Adrenal gland (tissue), 19 donors: ENCODE results near the gene TOGARAM2. TPM values are rescaled to one million over a fixed set of nuclear protein-coding genes. Genes with fewer than 3 reads are reported as not detected.

ENCODE experiments used
- DNase-seq, 7 donors: peaks; one replicate each; pipeline ENCODE4 v3.0.0-alpha.2; 2019 to 2020
- H3K27ac ChIP-seq, 5 donors: fragments of 200-600 bp; sonication (generic) in 4 of 5; 1 replicate in 3 of 5; 2 replicates in 2 of 5; pipeline versions ENCODE4 v1.5.1 to v1.8.0; 2016 to 2020; ENCODE audit warnings: mild to moderate bottlenecking in 1 of 5
- H3K27me3 ChIP-seq: fragments of 200-600 bp; 2 replicates; pipeline ENCODE4 v1.8.0; 2021
- H3K36me3 ChIP-seq, 2 donors: fragments of 200-600 bp; replicated peaks in 1 of 2; 1 replicate in 1 of 2; 2 replicates in 1 of 2; pipeline versions ENCODE4 v1.5.1 to v1.8.0; 2018 to 2022
- H3K4me1 ChIP-seq, 2 donors: fragments of 200-600 bp; replicated peaks in 1 of 2; 1 replicate in 1 of 2; 2 replicates in 1 of 2; pipeline versions ENCODE4 v1.5.1 to v1.8.0; 2018 to 2021
- H3K4me3 ChIP-seq, 4 donors: fragments of 200-600 bp; sonication (generic) in 3 of 4; one replicate each; pipeline ENCODE4 v1.5.1; 2016 to 2018
- H3K9me3 ChIP-seq, 3 donors: fragments of 200-600 bp; sonication (generic) in 1 of 3; replicated peaks in 1 of 3; 1 replicate in 2 of 3; 2 replicates in 1 of 3; pipeline versions ENCODE4 v1.5.1 to v1.8.0; 2016 to 2021
- POLR2A ChIP-seq, 2 donors: fragments of 450-650 bp; IDR thresholded peaks; one replicate each; pipeline ENCODE4 v1.6.1; 2017; ENCODE audit warnings: antibody characterized with exemption in 2 of 2, mild to moderate bottlenecking in 2 of 2, moderate library complexity in 1 of 2
- WGBS, 4 donors: extraction: QIAGEN DNeasy Blood & Tissue Kit in 2 of 4; methylation state at CpG; one replicate each; pipeline versions ENCODE4 v1.1.5 to v1.1.7; 2013 to 2017; 5-methylcytosine and 5-hydroxymethylcytosine counted together
- intact Hi-C, 2 donors: fragments of 100-400 bp; cut with DNase I; formaldehyde crosslinking; loops; one replicate each; pipeline versions ENCODE4 v1.14.1 to v1.15.0; 2022 to 2023
- long read RNA-seq, 10 donors: library from polyadenylated mRNA in 3 of 10; unstranded in 2 of 10; stranded (forward) in 1 of 10; transcript quantifications; one replicate each; pipeline ENCODE4 v2.0.0 and lab custom pipeline, GENCODE V29; 2021 to 2026
- polyA plus RNA-seq, 3 donors: library from polyadenylated mRNA; stranded (reverse); fragments of 200-250 nt in 2 of 3; fragments of 350-450 nt in 1 of 3; fragmentation: Illumina TruSeq in 1 of 3; extraction: RNeasy Lipid Tissue Mini Kit (QIAGEN cat#74804) in 1 of 3; gene quantifications; one replicate each; pipeline ENCODE4 v1.2.3, GENCODE V29; 2013 to 2014
- total RNA-seq, 9 donors: library from RNA; depleted of rRNA in 4 of 9; stranded (reverse); fragments of >200 nt in 4 of 9; fragments of 120-200 nt in 1 of 9; fragmentation: NEBNext Ultra II Directional in 1 of 9; extraction: Animal tissue kit (Norgen Biotek cat#: 25700) in 1 of 9; gene quantifications; one replicate each; pipeline versions ENCODE4 v1.1.0 to v1.2.4, GENCODE V29; 2013 to 2023
- TF ChIP-seq, protein P1 (sequence below), 6 experiments: fragments of 450-650 bp in 4 of 6; fragments of 200-600 bp in 2 of 6; sonication (generic) in 1 of 6; IDR thresholded peaks; 1 replicate in 5 of 6; 2 replicates in 1 of 6; pipeline versions ENCODE4 v1.5.1 to v1.8.0; 2016 to 2021; ENCODE audit warnings: antibody characterized with exemption in 6 of 6, mild to moderate bottlenecking in 2 of 6, moderate library complexity in 1 of 6
- donor health status: healthy with polysubstance abuse.
- donor health status: Bipolar disorder and iron deficiency.
- donor health status: DM: yes; HTN: yes; CAD: no.
- donor health status: DM: no; HTN: no; CAD: no.
- donor health status: DM: no; HTN: no; CAD: no.
- donor health status: DM: yes; HTN: yes; CAD: no.

TOGARAM2 gene
- total RNA-seq (1 to 10 TPM in 4 of 9 donors, under 1 TPM in 5; under 0.01 to 5.3 (median 0.96) TPM), polyA plus RNA-seq (10 to 100 TPM in 1 of 3 donors, 1 to 10 TPM in 1, under 1 TPM in 1; 0.16 to 26.4 (median 7.5) TPM)
- long read RNA-seq, donor 1, result 0 reads
- long read RNA-seq, donor 2, result 0 reads
- long read RNA-seq, donor 3, result 0 reads
- long read RNA-seq, donor 4, partial matches to known transcripts, result 0 of 1 reads
- long read RNA-seq, donor 4, other reads (novel, unspliced or antisense), result 1 of 1 reads
- long read RNA-seq, donor 5, partial matches to known transcripts, result 1 of 3 reads
- long read RNA-seq, donor 5, other reads (novel, unspliced or antisense), result 2 of 3 reads
- long read RNA-seq, donor 6, result 0 reads
- long read RNA-seq, donor 7, result 0 reads
- long read RNA-seq, donor 8, result 0 reads
- long read RNA-seq, donor 9, result 0 reads
- long read RNA-seq, donor 10, result 0 reads

DNA sequence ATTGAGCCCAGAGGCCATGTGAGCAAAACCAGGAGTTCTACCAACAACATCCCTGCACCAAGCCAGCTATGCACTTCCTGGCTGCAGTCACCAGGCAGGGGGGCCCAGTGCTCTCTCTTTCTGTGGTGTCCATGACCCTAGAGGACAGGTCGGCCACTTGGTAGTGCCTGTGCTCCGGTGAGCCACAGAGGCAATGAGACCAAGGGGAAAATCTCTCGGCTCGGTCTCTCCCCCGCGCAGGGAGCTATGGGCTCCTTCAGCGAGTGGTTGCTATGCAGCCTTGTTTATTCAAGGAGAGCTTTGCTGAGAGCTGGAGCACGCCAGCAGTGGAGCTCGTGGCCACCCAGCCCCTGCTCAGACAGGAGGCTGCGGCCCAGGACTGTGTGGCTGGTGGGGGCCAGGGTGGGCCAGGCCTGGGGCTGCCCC lies at the start of gene TOGARAM2:
Gene TOGARAM2 (plus strand): TSS at position 283 of the 426 bp plus-strand sequence. CDS start 13,537 bp downstream, outside the sequence.
- H3K4me1 ChIP-seq, result no peaks in the 10 kb centered on the region
- H3K4me3 ChIP-seq, result no peak within 1 kb of the TSS
- WGBS, 4 donors, result 59 to 77% (median 70%) methylated on average over 7 to 10 of the region's 10 CpGs
- H3K27ac ChIP-seq, result peak within 1 kb of the TSS in 1 of 5 donors; percentile 40
- H3K27me3 ChIP-seq, result no peaks in the 10 kb centered on the region
- peak in 1 of 7 donors; percentile 56 for DNase-seq
- intact Hi-C loops, result no loop called here
- TF ChIP-seq, protein P1, sequence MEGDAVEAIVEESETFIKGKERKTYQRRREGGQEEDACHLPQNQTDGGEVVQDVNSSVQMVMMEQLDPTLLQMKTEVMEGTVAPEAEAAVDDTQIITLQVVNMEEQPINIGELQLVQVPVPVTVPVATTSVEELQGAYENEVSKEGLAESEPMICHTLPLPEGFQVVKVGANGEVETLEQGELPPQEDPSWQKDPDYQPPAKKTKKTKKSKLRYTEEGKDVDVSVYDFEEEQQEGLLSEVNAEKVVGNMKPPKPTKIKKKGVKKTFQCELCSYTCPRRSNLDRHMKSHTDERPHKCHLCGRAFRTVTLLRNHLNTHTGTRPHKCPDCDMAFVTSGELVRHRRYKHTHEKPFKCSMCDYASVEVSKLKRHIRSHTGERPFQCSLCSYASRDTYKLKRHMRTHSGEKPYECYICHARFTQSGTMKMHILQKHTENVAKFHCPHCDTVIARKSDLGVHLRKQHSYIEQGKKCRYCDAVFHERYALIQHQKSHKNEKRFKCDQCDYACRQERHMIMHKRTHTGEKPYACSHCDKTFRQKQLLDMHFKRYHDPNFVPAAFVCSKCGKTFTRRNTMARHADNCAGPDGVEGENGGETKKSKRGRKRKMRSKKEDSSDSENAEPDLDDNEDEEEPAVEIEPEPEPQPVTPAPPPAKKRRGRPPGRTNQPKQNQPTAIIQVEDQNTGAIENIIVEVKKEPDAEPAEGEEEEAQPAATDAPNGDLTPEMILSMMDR (IDR thresholded peaks at IDR 0.05), result no peak
- no peak for TF ChIP-seq POLR2A (IDR thresholded peaks at IDR 0.05)
- H3K36me3 ChIP-seq, result no peaks in the 10 kb centered on the region
- H3K9me3 ChIP-seq, result no peaks in the 10 kb centered on the region

DNA sequence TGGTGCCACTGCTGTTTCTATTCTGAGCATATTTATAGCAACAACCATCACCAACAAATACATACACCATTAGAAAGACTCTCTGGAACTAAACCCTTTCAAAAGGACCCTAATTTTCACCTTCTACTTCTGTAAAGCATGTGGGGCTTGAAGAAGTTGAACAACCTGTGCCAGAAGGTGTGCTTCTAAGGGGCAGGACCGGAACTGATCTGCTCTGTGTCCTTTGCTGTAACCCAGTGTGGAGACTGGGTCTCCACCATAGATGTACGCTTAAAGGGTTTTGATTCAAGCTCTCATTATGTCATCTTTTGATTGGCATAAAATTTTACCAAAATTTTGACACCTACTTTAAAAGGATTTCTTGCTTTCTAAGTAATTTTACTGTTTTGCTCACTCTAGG lies 46.3 kb upstream of the TOGARAM2 start:
- DNase-seq, result no peak
- Histone ChIP-seq H3K9me3 (no peaks in the 10 kb centered on the region), H3K4me3 (no peak overlapping the region), H3K36me3 (peaks cover 0 to 50% of the 10 kb centered on the region in 2 donors), H3K27ac (no peak overlapping the region), H3K4me1 (no peaks in the 10 kb centered on the region), H3K27me3 (no peaks in the 10 kb centered on the region)
- intact Hi-C loops, result no loop called here
- 95 to 100% (median 99%) methylated on average over 2 of the region's 2 CpGs for WGBS, 4 donors
- no peak for TF ChIP-seq POLR2A (IDR thresholded peaks at IDR 0.05)
- TF ChIP-seq, protein P1 (IDR thresholded peaks at IDR 0.05), result no peak

DNA sequence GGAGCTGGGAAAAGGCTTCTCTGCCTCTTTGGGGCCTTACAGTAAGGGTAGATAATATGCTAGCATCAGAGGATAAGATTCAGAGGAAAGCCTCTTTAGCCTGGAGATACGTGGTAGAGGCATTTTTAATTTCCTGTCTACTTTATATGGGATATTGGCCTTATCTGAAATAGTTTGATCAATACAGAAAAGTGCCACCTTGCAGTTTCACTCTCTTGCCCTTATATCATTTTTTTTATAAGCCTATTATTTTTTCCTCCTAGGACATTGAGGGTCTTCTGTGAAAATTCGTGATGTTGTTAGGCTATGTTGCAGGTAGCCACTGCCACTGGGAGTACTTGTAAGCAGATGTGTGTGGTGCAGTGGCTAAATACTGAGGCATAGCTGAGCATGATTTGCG lies 40.1 kb upstream of the TOGARAM2 start:
- no peak for DNase-seq
- intact Hi-C loops, result no loop called here
- no peak overlapping the region for H3K27ac ChIP-seq
- no peaks in the 10 kb centered on the region for H3K9me3 ChIP-seq
- peaks cover 0 to 67% of the 10 kb centered on the region in 2 donors for H3K36me3 ChIP-seq
- WGBS, 4 donors, result 83 to 95% (median 91%) methylated on average over 3 of the region's 3 CpGs
- no peak overlapping the region for H3K4me3 ChIP-seq
- H3K27me3 ChIP-seq, result no peaks in the 10 kb centered on the region
- TF ChIP-seq POLR2A (IDR thresholded peaks at IDR 0.05), result no peak
- TF ChIP-seq, protein P1 (IDR thresholded peaks at IDR 0.05), result no peak
- no peaks in the 10 kb centered on the region for H3K4me1 ChIP-seq

DNA sequence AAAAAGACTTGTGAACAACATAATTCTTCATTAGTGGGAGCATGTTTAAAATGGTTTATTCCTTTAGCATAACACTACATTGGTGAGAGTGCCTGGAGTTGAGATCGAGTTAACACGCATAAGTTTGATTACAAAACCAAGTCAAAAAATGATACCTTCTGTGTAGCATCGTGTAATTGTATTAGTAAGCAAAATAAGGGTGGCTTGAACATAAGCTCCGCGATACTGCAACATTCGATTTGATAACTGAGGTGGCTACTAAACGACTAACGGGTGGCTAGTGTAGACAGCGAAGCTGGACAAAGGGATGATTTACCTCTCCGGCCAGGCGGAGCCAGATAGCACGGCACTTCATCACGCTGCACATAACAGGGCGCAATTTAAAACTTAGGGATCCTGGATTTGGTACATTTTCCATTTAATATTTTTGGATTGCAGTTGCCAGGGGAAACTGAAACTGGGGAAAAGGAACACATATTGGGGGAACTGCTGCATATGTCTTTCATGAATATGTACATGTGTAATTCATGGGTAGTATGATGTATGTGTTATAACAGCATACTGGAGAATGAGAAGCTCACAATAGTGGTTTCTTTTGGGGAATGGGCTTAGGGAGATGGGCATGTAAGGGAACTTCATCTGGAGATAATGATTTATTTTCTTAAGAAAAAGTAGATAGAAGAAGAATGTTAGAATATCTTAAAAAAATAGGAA lies 36.4 kb upstream of the TOGARAM2 start:
- 90 to 92% (median 91%) methylated on average over 14 of the region's 14 CpGs for WGBS, 4 donors
- Histone ChIP-seq H3K27me3 (no peaks in the 10 kb centered on the region), H3K4me1 (no peaks in the 10 kb centered on the region), H3K27ac (no peak overlapping the region), H3K36me3 (peaks cover 0 to 56% of the 10 kb centered on the region in 2 donors), H3K9me3 (peaks cover 0 to 5% (median 0%) of the 10 kb centered on the region in 3 donors), H3K4me3 (no peak overlapping the region)
- no peak for TF ChIP-seq POLR2A (IDR thresholded peaks at IDR 0.05)
- TF ChIP-seq, protein P1 (IDR thresholded peaks at IDR 0.05), result no peak
- no peak for DNase-seq
- intact Hi-C loops, result no loop called here
